ENCODE results near the gene RAB31.

Gene RAB31

DNA sequence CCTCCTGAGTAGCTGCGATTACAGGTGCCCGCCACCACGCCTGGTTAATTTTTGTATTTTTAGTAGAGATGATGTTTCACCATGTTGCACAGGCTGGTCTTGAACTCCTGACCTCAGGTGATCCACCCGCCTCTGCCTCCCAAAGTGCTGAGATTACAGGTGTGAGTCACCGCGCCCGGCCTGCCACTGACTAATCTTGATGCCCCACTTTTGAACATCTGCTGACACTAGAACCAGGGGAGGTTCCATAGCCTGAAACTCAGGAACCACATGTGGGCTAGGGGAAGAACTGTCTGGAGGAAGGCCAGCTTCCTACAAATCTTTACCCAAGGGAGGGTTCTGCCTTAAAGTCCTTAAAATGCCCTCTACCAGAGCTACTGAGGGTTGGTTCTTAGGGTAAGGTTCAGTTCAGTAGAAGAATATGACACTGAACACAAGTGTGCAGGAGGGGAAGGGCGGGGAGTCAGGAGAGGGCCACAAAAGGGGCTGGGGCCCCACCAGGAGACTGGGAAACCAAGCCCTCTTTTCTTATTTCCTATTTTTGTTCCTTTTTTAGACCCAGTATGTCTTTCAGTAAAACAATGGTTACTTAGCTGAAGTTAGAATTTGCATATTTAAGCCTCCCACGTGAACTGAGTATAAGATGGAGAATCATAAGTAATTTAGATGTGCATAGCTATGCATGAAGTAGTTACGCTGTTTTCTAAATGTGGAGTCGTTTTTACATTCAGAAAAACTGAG lies 6.3 kb upstream of the RAB31 start:
- TF ChIP-seq, protein P1, sequence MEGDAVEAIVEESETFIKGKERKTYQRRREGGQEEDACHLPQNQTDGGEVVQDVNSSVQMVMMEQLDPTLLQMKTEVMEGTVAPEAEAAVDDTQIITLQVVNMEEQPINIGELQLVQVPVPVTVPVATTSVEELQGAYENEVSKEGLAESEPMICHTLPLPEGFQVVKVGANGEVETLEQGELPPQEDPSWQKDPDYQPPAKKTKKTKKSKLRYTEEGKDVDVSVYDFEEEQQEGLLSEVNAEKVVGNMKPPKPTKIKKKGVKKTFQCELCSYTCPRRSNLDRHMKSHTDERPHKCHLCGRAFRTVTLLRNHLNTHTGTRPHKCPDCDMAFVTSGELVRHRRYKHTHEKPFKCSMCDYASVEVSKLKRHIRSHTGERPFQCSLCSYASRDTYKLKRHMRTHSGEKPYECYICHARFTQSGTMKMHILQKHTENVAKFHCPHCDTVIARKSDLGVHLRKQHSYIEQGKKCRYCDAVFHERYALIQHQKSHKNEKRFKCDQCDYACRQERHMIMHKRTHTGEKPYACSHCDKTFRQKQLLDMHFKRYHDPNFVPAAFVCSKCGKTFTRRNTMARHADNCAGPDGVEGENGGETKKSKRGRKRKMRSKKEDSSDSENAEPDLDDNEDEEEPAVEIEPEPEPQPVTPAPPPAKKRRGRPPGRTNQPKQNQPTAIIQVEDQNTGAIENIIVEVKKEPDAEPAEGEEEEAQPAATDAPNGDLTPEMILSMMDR (IDR thresholded peaks at IDR 0.05; ENCODE audit: low read depth, low read length): no peak
- DNase-seq (ENCODE audit: extremely low read depth, low read depth): no peak

DNA sequence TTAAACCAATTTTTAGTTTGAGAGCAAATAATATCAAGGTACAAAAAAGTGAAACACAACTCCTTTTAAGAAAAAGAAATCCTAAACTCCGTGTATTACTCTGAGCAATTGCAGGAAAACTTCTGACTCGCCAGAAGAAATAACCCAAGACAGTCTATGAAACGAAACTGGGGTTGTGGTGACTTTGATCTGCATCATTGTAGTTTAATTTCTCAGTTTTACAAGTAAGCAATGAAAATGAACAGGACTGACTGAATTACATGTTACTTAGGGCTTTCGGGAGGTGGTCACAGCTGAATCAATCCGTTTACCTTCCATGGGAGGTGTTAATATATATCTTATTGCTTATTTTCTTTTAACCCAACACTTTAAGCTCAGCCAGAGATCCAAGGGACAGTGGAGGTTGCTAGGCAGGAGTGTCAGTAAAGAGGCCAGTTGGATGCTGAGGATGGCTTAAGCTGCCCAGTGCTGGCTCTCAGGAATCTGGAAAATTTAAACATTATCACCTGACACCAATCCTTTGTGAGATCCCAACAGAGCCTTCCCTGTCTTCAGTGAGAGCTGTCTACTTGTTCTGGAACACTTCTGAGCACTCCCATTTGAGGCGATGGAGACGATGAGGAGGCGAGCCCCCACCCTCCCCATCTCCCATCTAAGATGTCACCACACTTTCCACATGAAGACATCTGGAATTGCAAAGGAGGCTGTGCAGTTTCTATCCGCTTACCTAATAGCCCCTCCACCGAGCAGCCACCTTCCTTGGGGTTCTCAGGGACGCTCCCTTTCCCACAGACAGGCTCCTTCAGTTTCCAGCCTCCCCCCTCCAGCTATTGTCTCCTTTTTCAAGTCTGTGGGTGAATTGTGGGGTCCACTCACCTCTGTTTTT lies 3.6 kb upstream of the RAB31 start:
- TF ChIP-seq, protein P1 (IDR thresholded peaks at IDR 0.05; ENCODE audit: low read depth, low read length): no peak
- DNase-seq (ENCODE audit: extremely low read depth, low read depth): no peak

DNA sequence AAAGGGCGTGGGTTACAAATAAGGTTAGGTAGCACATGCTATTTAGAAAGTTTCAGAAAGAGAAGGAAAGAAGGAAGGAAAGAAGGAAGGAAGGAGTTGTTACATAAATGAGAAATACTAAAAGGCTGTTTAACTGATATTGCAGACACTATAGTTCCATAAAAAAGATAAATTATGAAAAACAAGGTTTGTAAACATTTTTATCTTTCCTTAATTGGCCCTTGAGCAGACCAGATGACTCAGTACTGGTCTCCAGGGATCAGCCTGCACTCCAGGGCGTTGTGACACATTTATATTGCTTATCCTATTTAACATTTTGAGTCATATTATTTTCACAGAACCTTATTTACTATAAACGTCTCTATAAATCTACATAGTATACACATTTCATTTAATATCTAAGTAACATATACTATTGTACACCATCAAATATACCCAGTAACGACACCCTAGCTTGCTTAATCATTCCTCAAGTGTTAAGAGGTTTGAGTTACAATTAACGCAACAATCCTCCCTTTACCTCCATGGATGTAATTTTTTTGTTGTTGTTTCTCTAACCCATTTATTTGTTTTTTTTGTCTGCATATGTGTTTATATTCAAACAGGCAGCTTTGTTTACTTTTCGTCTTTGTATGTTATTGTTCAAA lies 2.8 kb upstream of the RAB31 start:
- DNase-seq (ENCODE audit: extremely low read depth, low read depth): no peak
- TF ChIP-seq, protein P1 (IDR thresholded peaks at IDR 0.05; ENCODE audit: low read depth, low read length): no peak

DNA sequence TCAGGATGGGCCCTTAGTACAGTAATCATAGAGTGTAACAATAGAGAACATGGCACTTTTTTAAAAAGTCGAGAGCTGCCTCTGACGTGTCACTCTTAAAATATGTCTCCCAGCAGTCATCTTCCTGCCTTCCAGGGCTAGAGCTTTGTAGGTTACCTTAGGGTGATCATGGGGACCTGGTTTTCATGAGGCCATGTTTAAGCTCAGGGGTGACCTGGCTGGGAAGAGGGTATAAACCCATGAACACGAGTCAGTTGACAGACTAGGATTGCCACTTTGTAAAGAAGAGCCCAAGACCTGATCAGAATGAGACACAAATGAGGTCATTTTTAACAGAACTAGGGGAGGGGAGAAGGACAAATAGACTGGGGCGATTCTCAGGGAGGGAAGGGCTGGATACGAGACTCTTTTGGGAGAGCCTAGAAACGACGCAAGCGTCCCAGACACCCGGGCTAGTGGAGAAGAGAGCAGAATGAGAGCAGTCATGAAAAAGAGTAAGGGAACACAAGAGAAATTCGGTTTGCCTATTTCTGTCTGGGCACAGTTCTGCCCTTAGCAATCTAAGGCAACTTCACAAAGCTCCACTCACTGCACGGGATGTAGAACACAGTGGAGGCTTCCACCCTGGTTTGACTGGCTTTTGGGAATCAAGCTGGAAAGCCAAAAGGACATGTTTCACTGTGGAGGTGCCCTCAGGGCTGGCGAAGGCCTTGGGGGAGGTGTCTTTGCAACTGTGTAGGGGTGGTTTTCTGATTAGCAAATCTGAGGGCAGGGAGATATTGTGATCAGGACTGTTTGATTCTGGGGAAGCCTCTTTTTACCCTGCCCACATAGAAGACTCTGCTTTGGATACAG lies 1.8 kb upstream of the RAB31 start:
- DNase-seq (ENCODE audit: extremely low read depth, low read depth): no peak
- TF ChIP-seq, protein P1 (IDR thresholded peaks at IDR 0.05; ENCODE audit: low read depth, low read length): no peak

DNA sequence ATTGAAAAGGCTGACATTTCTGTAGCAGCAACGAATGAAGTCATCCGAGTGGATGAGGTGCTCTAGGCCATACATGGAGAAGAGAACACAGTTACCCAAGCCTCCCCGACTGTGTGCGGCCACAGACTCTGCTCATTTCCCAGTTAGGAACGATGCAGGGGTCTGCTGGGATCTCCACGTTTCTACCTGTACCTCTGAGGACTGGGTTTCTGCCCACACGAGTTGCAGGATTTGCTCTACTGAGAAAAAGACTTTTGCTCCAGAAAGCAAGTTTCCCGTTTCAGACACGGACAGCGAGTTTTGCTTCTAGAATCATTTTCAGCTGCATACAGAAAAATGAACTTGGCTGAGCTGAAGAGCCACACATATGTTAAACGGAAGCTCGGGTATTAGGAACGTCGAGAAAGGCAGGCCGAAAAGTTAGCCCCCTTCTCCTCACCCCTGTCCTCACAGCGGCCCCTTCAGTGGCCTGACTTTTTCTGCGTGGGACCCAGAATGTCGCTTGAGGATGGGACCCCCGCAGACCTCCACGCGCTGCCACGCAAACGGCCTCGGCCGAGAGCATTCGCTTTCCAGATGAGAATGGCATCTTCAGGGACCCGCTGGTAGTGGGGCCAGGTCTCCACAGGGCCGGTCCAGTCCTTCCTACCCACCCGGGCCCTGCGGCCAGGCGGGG lies 582 bp upstream of the RAB31 start:
- DNase-seq (ENCODE audit: extremely low read depth, low read depth): no peak
- TF ChIP-seq, protein P1 (IDR thresholded peaks at IDR 0.05; ENCODE audit: low read depth, low read length): no peak

DNA sequence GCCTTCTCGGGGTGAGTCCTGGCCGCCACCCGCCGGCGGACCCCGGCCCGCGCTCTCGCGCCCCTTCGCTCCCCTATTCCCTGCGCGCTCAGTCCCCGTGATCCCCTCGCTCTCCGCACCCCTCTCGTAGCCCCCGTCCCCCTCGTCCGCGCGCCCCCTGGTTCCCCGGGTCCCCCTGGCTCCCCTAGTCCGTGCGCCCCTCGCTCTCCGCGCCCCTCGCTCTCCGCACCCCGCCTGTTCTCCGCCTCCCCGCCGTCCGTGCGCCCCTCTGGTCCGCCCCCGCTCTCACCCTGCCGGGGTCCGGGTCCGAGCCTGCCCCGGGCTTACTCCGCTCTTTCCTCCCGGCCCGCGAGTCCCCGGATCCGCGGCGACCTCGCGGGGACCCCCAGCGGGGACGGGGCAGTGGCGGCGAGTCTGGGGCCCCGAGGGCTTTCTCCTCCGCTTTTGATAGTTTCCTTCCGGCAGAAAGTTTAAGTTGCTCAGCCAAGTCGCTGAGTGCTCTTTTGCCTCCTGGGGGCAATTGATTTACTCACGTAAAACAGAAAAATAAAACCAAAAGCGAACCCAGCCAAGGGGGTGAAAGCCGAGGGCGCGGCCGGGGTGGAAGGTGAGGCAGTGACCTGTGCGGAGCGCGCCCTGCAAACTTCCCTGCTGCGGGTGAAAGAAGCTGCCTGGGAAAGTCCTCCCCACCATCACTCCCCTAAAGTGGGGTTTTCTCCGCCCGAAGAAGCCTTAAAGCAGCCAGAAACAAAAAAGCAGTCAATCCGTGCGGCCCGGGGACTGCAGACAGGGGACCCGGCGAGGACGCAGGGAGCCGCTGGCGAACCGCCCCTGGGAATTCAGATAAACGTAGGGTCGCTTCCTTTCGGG lies 568 bp downstream of the RAB31 start:
- TF ChIP-seq, protein P1 (IDR thresholded peaks at IDR 0.05; ENCODE audit: low read depth, low read length): no peak
- DNase-seq (ENCODE audit: extremely low read depth, low read depth): no peak

All from AG09319 (cell line).